ENCODE measurements around the gene ZNF678. TPM values are rescaled to one million over a fixed set of nuclear protein-coding genes. Genes with fewer than 3 reads are reported as not detected.

ZNF678 gene
- total RNA-seq, 1 donor from 2014 or later, result 4.6 TPM

DNA sequence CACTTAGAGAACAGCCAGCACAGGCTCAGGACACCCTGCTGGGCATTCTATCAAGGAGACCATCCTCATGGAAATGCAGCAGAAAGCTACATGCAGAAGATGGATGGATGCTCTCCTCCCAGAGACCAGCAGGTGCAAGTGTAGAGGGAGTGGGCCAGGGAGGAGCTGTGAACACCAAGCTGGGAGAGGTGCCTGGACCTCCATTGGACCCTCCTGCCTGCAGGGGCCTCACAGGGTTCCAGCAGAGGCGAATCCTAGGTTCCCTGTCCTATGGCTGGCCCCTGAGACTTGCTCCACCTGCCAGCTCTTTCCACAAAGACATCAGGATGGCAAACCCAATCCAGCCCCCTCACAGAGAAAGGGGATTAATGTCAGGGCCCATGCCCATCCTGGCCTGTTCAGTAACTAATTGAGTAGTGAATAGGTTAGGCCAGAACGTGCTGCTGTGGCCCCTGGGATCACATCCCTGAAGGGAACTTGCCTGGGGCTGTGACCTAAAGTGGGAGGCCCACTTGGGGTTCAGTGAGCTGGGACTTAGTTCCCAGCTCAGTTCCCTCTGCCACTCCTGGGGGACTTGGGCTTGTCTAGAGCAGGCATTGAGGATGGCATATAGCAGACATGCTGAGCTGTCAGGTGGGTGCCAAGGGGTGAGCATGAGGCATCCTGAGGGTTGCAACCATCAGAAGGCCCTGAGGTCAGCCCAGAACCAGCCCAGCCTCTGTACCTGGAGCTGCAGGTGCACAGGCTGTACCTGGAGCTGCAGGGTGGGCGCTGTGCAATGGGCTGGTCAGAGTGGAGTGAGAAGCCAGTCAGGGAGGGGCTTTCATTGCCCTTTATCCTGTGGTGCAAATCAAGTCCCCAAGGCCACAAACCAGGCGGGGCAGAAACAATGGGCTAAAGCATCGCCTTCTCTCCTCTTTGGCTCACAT, 22.9 kb upstream of the ZNF678 start:
- TF ChIP-seq, protein P1, sequence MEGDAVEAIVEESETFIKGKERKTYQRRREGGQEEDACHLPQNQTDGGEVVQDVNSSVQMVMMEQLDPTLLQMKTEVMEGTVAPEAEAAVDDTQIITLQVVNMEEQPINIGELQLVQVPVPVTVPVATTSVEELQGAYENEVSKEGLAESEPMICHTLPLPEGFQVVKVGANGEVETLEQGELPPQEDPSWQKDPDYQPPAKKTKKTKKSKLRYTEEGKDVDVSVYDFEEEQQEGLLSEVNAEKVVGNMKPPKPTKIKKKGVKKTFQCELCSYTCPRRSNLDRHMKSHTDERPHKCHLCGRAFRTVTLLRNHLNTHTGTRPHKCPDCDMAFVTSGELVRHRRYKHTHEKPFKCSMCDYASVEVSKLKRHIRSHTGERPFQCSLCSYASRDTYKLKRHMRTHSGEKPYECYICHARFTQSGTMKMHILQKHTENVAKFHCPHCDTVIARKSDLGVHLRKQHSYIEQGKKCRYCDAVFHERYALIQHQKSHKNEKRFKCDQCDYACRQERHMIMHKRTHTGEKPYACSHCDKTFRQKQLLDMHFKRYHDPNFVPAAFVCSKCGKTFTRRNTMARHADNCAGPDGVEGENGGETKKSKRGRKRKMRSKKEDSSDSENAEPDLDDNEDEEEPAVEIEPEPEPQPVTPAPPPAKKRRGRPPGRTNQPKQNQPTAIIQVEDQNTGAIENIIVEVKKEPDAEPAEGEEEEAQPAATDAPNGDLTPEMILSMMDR (IDR thresholded peaks at IDR 0.05), result no peak
- peaks cover 20% of the 10 kb centered on the region for H3K9me3 Mint-ChIP-seq (ENCODE audit: low read depth)
- no peak overlapping the region for H3K27ac Mint-ChIP-seq (ENCODE audit: unreplicated experiment)
- H3K4me3 Mint-ChIP-seq (ENCODE audit: unreplicated experiment), result no peak overlapping the region
- peaks cover 11% of the 10 kb centered on the region for H3K4me1 Mint-ChIP-seq (ENCODE audit: low read depth)
- DNase-seq (ENCODE audit: low spot score), result peak; percentile 64
- no peaks in the 10 kb centered on the region for H3K27me3 Mint-ChIP-seq (ENCODE audit: low read depth)
- H3K36me3 Mint-ChIP-seq (ENCODE audit: low read depth), result peaks cover 10% of the 10 kb centered on the region

DNA sequence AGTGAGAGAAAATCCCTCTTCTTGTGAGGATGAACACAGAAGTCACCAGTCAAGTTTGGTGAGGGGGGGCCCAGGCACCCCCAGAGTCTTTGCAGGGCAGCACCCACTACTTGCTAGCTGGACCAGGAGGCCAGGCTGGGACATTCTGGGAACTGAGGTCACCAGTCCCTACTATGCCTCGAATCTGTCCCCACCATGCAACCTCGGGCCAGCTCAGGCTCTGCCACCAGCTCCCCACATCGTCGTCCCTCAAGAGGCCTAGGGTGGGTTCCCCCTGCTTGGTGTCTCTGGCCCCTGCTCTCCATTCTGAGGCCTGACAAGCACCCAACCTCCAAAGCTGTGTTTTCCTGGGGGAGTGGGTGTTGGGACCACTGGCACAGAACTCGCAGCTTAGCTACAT, 22.2 kb upstream of the ZNF678 start:
- Mint-ChIP-seq H3K27me3 (ENCODE audit: low read depth) (no peaks in the 10 kb centered on the region), H3K4me3 (ENCODE audit: unreplicated experiment) (peak overlapping the region; percentile 44), H3K9me3 (ENCODE audit: low read depth) (peaks cover 16% of the 10 kb centered on the region), H3K27ac (ENCODE audit: unreplicated experiment) (no peak overlapping the region), H3K36me3 (ENCODE audit: low read depth) (peaks cover 10% of the 10 kb centered on the region), H3K4me1 (ENCODE audit: low read depth) (peaks cover 11% of the 10 kb centered on the region)
- TF ChIP-seq, protein P1 (IDR thresholded peaks at IDR 0.05), result no peak
- DNase-seq (ENCODE audit: low spot score), result peak; percentile 67

DNA sequence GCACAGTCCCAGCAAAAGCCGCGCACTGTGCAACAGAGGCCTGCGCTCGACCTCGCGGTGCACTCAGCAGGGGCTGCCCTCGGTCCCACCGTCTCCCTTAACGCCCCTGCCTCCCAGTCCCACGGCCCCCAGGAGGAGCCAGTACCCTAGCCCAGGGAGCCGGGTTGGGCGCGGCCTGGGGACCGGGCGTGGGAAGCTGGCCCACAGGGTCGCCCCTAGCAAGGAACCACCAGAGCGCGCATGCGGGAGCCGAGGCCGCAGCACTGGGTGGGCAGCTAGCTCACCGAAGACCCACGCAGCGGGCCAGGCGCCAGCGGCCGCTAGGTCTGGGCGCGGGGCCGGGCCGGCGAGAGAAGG, 21.6 kb upstream of the ZNF678 start:
- H3K27me3 Mint-ChIP-seq (ENCODE audit: low read depth), result no peaks in the 10 kb centered on the region
- H3K27ac Mint-ChIP-seq (ENCODE audit: unreplicated experiment), result no peak overlapping the region
- H3K9me3 Mint-ChIP-seq (ENCODE audit: low read depth), result peaks cover 11% of the 10 kb centered on the region
- DNase-seq (ENCODE audit: low spot score), result peak; percentile 79
- H3K36me3 Mint-ChIP-seq (ENCODE audit: low read depth), result peaks cover 6% of the 10 kb centered on the region
- H3K4me1 Mint-ChIP-seq (ENCODE audit: low read depth), result peaks cover 11% of the 10 kb centered on the region
- TF ChIP-seq, protein P1 (IDR thresholded peaks at IDR 0.05), result no peak
- H3K4me3 Mint-ChIP-seq (ENCODE audit: unreplicated experiment), result peak overlapping the region; percentile 63

DNA sequence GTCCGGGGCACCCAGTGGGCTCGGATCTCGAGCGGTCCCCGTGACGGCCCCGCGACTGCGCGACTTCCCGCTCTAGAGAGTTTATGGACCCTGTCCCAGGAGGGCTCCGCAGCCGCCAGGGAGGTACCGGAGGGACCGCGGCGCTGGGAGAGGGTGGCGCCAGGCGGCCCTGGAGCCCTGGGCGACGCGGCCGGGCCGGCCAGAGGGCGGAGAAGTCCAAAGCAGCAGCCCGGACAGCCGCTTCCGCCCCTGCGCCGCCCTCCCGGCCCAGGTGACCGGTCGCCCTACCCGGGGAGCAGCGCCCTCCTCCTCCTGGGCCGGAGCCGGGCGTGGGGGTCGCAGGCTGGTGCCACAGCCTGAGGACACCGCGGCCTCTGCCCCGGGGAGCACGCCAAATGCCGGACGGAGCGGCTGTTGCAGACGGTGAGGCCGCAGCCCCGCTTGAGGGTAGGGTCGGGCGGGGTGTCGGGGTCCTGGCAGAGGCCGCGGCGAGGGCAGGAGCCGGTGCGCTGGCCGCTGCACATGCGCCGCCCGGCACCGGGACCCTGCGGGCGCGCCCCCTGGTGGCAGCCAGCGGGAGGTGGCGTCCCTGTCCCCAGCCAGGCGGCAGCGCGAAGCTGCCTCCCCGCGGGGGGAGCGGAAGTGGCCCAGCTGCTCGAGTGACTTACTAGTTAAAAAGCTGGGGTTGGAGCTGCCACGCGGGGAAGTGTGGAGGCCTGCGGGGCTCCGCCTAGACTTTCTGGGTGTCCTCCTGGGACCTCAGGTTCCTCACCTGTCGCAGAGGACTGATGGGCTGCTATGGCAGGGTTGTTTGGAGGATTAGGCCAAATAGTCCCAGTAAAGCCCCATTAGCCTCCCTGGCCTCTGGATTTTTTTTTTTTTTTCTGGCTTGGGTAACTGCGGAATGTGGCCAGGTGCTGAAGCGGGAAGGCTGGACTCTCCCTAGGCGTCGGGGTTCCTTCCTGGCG, 20.9 kb upstream of the ZNF678 start:
- H3K4me1 Mint-ChIP-seq (ENCODE audit: low read depth), result peaks cover 11% of the 10 kb centered on the region
- H3K4me3 Mint-ChIP-seq (ENCODE audit: unreplicated experiment), result peak overlapping the region; percentile 63
- H3K9me3 Mint-ChIP-seq (ENCODE audit: low read depth), result peaks cover 7% of the 10 kb centered on the region
- H3K27me3 Mint-ChIP-seq (ENCODE audit: low read depth), result no peaks in the 10 kb centered on the region
- H3K36me3 Mint-ChIP-seq (ENCODE audit: low read depth), result peaks cover 3% of the 10 kb centered on the region
- no peak overlapping the region for H3K27ac Mint-ChIP-seq (ENCODE audit: unreplicated experiment)
- TF ChIP-seq, protein P1 (IDR thresholded peaks at IDR 0.05), result peak; percentile 99
- peak; percentile 83 for DNase-seq (ENCODE audit: low spot score)

All from chondrocyte (in vitro differentiated cells).